Gastroesophageal sphincter (tissue), 3 donors: ENCODE data around the gene LHFPL2.

Source experiments
- POLR2A ChIP-seq, 2 donors: fragments of 450-650 bp; IDR thresholded peaks; one replicate each; pipeline ENCODE4 v1.6.1; 2017; ENCODE audit warnings: antibody characterized with exemption in 2 of 2, mild to moderate bottlenecking in 2 of 2, moderate library complexity in 1 of 2
- TF ChIP-seq, protein P1 (sequence below), 4 experiments: fragments of 200-600 bp in 2 of 4; fragments of 450-650 bp in 2 of 4; sonication (generic) in 1 of 4; IDR thresholded peaks; one replicate each; pipeline ENCODE4 v1.5.1; 2017 to 2019; ENCODE audit warnings: antibody characterized with exemption in 4 of 4, mild to moderate bottlenecking in 2 of 4, moderate library complexity in 2 of 4

DNA sequence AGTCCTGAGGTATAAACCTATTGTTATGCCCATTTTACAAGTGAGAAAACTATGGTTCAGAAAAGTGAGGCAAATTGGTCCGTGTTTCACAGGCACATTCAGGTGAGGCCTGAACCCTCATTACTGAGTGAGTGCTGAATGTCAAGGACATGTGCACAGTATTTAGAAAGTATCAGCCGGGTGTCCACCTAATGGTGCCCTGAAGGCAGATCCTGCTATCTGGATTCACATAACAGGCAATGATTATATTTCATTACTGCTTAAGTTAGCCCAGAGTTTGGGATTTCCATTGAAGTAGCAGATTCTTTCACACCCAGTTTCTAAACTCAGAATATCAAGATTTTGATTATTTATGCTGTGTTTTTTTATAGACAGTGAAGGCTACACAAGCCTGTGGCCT is 142.7 kb downstream of the LHFPL2 start:
- TF ChIP-seq, protein P1, sequence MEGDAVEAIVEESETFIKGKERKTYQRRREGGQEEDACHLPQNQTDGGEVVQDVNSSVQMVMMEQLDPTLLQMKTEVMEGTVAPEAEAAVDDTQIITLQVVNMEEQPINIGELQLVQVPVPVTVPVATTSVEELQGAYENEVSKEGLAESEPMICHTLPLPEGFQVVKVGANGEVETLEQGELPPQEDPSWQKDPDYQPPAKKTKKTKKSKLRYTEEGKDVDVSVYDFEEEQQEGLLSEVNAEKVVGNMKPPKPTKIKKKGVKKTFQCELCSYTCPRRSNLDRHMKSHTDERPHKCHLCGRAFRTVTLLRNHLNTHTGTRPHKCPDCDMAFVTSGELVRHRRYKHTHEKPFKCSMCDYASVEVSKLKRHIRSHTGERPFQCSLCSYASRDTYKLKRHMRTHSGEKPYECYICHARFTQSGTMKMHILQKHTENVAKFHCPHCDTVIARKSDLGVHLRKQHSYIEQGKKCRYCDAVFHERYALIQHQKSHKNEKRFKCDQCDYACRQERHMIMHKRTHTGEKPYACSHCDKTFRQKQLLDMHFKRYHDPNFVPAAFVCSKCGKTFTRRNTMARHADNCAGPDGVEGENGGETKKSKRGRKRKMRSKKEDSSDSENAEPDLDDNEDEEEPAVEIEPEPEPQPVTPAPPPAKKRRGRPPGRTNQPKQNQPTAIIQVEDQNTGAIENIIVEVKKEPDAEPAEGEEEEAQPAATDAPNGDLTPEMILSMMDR (IDR thresholded peaks at IDR 0.05): no peak
- no peak for TF ChIP-seq POLR2A (IDR thresholded peaks at IDR 0.05)
